ENCODE results near the gene CD160. TPM values are rescaled to one million over a fixed set of nuclear protein-coding genes. Genes with fewer than 3 reads are reported as not detected.

Gene CD160, protein sequence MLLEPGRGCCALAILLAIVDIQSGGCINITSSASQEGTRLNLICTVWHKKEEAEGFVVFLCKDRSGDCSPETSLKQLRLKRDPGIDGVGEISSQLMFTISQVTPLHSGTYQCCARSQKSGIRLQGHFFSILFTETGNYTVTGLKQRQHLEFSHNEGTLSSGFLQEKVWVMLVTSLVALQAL
- not detected in 2 replicates for total RNA-seq

GRCh38 chr1:145719230-145720079, at the start of gene CD160:
CD160 (plus strand) TSS chr1:145719499; CDS start chr1:145728328, 8,829 bp downstream.

GRCh38 chr1:145707183-145707867, 12.0 kb upstream of the CD160 start, which contains the start of gene PDZK1:
PDZK1 (minus strand) TSS chr1:145707368; CDS start chr1:145688021, 19,347 bp downstream.

Other genes with a start within 250 kb of the CD160 start
- gene GPR89A, start 111.5 kb upstream of the CD160 start, total RNA-seq, result 40.2 and 51.6 TPM in 2 replicates
- gene PDZK1, start 12.1 kb upstream of the CD160 start, total RNA-seq, result 0.22 and 1.1 TPM in 2 replicates
- 12.5 and 18.9 TPM in 2 replicates for gene RNF115, start 104.6 kb downstream of the CD160 start, total RNA-seq
- gene POLR3C, start 104.7 kb downstream of the CD160 start, total RNA-seq, result 57.7 and 112 TPM in 2 replicates
- gene NUDT17, start 126.1 kb downstream of the CD160 start, total RNA-seq, result 3.3 and 5.3 TPM in 2 replicates
- 25.6 and 26.3 TPM in 2 replicates for gene PIAS3, start 139.6 kb downstream of the CD160 start, total RNA-seq
- gene ANKRD35, start 166.4 kb downstream of the CD160 start, total RNA-seq, result 0.22 and 0.57 TPM in 2 replicates
- 1.1 and 5.4 TPM in 2 replicates for gene ITGA10, start 190.6 kb downstream of the CD160 start, total RNA-seq
- gene PEX11B, start 199.2 kb downstream of the CD160 start, total RNA-seq, result 27.4 and 27.5 TPM in 2 replicates
- 96.9 and 183 TPM in 2 replicates for gene RBM8A, start 208.0 kb downstream of the CD160 start, total RNA-seq
- gene LIX1L, start 238.5 kb downstream of the CD160 start, total RNA-seq, result 27.8 and 43.1 TPM in 2 replicates
- gene ANKRD34A, start 245.1 kb downstream of the CD160 start, total RNA-seq, result 0.44 and 3.1 TPM in 2 replicates
- 11.0 and 14.4 TPM in 2 replicates for gene POLR3GL, start 245.2 kb downstream of the CD160 start, total RNA-seq

All from placental pericyte (primary cell).